PC-3 (cell line): Measurements from ENCODE around the gene BNIP2.

ENCODE experiments used
- EZH2 ChIP-seq: fragments of 300-600 bp; sonication (generic); IDR thresholded peaks from one replicate; pipeline ENCODE4 v1.6.1; 2017; ENCODE audit warnings: antibody characterized with exemption, mild to moderate bottlenecking, low read length; ENCODE audit not compliant: unreplicated experiment
- EZH2phosphoT487 ChIP-seq: fragments of 300-600 bp; sonication (generic); IDR thresholded peaks from 2 replicates; pipeline ENCODE4 v1.6.1; 2018; ENCODE audit warnings: mild to moderate bottlenecking, antibody characterized with exemption, low read length, borderline replicate concordance
- TF ChIP-seq, protein P1 (sequence below): fragments of 300-600 bp; sonication (generic); conservative IDR thresholded peaks from 2 replicates; pipeline ENCODE4 v1.5.1; 2017; ENCODE audit warnings: antibody characterized with exemption, low read depth, mild to moderate bottlenecking, low read length

DNA sequence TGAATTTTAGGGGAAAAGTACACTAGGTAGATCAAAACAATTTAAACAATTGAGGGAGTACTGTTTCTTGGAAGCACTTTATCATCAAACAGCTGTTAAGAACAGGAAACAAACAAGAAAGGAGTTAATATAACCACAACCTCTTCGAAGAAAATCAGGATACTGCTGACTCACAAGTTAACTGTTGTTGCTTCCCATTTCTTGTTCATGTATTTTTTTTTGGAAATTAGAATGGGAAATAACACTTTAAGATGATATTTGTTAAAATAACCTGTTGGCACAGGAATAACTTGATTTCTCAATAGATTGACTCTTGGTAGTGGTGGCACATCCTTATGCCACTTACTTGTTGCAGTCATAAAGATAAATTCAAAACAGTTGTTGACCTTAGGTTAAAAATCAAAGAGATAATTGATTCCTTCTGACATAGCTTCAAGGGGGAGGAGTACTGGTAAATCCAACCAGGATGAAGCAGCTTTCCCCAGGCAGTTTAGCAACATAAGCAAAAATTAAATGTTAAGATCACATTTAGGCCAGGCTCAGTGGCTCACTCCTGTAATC, 3.3 kb downstream of the BNIP2 start:
- TF ChIP-seq, protein P1, sequence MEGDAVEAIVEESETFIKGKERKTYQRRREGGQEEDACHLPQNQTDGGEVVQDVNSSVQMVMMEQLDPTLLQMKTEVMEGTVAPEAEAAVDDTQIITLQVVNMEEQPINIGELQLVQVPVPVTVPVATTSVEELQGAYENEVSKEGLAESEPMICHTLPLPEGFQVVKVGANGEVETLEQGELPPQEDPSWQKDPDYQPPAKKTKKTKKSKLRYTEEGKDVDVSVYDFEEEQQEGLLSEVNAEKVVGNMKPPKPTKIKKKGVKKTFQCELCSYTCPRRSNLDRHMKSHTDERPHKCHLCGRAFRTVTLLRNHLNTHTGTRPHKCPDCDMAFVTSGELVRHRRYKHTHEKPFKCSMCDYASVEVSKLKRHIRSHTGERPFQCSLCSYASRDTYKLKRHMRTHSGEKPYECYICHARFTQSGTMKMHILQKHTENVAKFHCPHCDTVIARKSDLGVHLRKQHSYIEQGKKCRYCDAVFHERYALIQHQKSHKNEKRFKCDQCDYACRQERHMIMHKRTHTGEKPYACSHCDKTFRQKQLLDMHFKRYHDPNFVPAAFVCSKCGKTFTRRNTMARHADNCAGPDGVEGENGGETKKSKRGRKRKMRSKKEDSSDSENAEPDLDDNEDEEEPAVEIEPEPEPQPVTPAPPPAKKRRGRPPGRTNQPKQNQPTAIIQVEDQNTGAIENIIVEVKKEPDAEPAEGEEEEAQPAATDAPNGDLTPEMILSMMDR = no peak
- TF ChIP-seq EZH2 (no peak), EZH2phosphoT487 (no peak)
